Measurements from ENCODE around the gene NCLN. TPM values are rescaled to one million over a fixed set of nuclear protein-coding genes. Genes with fewer than 3 reads are reported as not detected.

Gene NCLN
- total RNA-seq, 4 donors from 2014 or later: 18.2 to 54.4 (median 43.1) TPM

GRCh38 chr19:3145909-3146676 lies 39.6 kb upstream of the NCLN start:
- intact Hi-C loops (cut with DNase I; ENCODE audit: low total_unique reads) (loop anchor here (2.0 kb wide), 1 partner anchor 17 kb away; no protein-coding TSS in a partner anchor), in situ Hi-C loops (cut with MboI; ENCODE audit: low sequenced_read_pairs in 4 of 4) (no loop called here)
- ATAC-seq: no peak
- Histone ChIP-seq H3K27ac (no peak overlapping the region), H3K27me3 (peaks cover 4 to 11% (median 6%) of the 10 kb centered on the region in 3 donors), H3K4me1 (no peaks in the 10 kb centered on the region), H3K36me3 (no peaks in the 10 kb centered on the region), H3K4me3 (no peak overlapping the region), H3K9me3 (no peaks in the 10 kb centered on the region)
- no peak for DNase-seq
- TF ChIP-seq, protein P1, sequence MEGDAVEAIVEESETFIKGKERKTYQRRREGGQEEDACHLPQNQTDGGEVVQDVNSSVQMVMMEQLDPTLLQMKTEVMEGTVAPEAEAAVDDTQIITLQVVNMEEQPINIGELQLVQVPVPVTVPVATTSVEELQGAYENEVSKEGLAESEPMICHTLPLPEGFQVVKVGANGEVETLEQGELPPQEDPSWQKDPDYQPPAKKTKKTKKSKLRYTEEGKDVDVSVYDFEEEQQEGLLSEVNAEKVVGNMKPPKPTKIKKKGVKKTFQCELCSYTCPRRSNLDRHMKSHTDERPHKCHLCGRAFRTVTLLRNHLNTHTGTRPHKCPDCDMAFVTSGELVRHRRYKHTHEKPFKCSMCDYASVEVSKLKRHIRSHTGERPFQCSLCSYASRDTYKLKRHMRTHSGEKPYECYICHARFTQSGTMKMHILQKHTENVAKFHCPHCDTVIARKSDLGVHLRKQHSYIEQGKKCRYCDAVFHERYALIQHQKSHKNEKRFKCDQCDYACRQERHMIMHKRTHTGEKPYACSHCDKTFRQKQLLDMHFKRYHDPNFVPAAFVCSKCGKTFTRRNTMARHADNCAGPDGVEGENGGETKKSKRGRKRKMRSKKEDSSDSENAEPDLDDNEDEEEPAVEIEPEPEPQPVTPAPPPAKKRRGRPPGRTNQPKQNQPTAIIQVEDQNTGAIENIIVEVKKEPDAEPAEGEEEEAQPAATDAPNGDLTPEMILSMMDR (IDR thresholded peaks at IDR 0.05 in 4 of 5, conservative IDR thresholded peaks at IDR 0.05 in 1 of 5): no peak
- no peak for TF ChIP-seq POLR2A (IDR thresholded peaks at IDR 0.05)

- DNase-seq (no peak), ATAC-seq (no peak)
- Histone ChIP-seq H3K27ac (no peak overlapping the region), H3K4me1 (no peaks in the 10 kb centered on the region), H3K27me3 (peaks cover 4 to 13% (median 6%) of the 10 kb centered on the region in 3 donors), H3K9me3 (no peaks in the 10 kb centered on the region), H3K36me3 (no peaks in the 10 kb centered on the region), H3K4me3 (no peak overlapping the region)
- TF ChIP-seq, protein P1 (IDR thresholded peaks at IDR 0.05 in 4 of 5, conservative IDR thresholded peaks at IDR 0.05 in 1 of 5): peak; percentile 24 to 62 (median 60)
- no peak for TF ChIP-seq POLR2A (IDR thresholded peaks at IDR 0.05)
- in situ Hi-C loops (cut with MboI; ENCODE audit: low sequenced_read_pairs in 4 of 4): no loop called here
- intact Hi-C loops (cut with DNase I; ENCODE audit: low total_unique reads): loop anchor here (2.0 kb wide), 1 partner anchor 16 kb away; no protein-coding TSS in a partner anchor
These were observed 39.0 kb upstream of the NCLN start for GRCh38 chr19:3146677-3147100.

DNA sequence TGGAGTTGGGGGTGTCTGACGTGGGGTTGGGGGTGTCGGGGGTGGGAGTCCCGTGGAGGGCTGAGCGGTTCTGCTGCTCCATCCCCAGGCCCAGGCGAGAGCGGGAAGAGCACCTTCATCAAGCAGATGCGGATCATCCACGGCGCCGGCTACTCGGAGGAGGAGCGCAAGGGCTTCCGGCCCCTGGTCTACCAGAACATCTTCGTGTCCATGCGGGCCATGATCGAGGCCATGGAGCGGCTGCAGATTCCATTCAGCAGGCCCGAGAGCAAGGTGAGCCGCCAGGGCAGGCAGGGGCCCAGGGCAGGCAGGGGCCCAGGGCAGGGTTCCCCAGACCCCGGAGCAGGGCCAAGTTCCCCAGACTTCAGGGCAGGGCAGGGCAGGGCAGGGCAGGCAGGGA lies 37.2 kb upstream of the NCLN start:
- DNase-seq (no peak), ATAC-seq (no peak)
- H3K4me1 ChIP-seq: no peaks in the 10 kb centered on the region
- intact Hi-C loops (cut with DNase I; ENCODE audit: low total_unique reads) (no loop called here), in situ Hi-C loops (cut with MboI; ENCODE audit: low sequenced_read_pairs in 4 of 4) (no loop called here)
- H3K9me3 ChIP-seq: no peaks in the 10 kb centered on the region
- H3K27ac ChIP-seq: no peak overlapping the region
- H3K4me3 ChIP-seq: no peak overlapping the region
- TF ChIP-seq, protein P1 (IDR thresholded peaks at IDR 0.05 in 4 of 5, conservative IDR thresholded peaks at IDR 0.05 in 1 of 5): no peak
- no peak for TF ChIP-seq POLR2A (IDR thresholded peaks at IDR 0.05)
- peaks cover 4 to 13% (median 6%) of the 10 kb centered on the region in 3 donors for H3K27me3 ChIP-seq
- H3K36me3 ChIP-seq: no peaks in the 10 kb centered on the region

- Histone ChIP-seq H3K36me3 (no peaks in the 10 kb centered on the region), H3K27ac (no peak overlapping the region), H3K27me3 (peaks cover 4 to 13% (median 6%) of the 10 kb centered on the region in 3 donors), H3K4me3 (no peak overlapping the region), H3K9me3 (no peaks in the 10 kb centered on the region), H3K4me1 (no peaks in the 10 kb centered on the region)
- no peak for TF ChIP-seq POLR2A (IDR thresholded peaks at IDR 0.05)
- TF ChIP-seq, protein P1 (IDR thresholded peaks at IDR 0.05 in 4 of 5, conservative IDR thresholded peaks at IDR 0.05 in 1 of 5): no peak
- in situ Hi-C loops (cut with MboI; ENCODE audit: low sequenced_read_pairs in 4 of 4): no loop called here
- ATAC-seq: no peak
- intact Hi-C loops (cut with DNase I; ENCODE audit: low total_unique reads): no loop called here
- DNase-seq: no peak
These were observed 36.6 kb upstream of the NCLN start for GRCh38 chr19:3149089-3149488.
